Stimulated activated CD4-positive, alpha-beta T cell treated with anti-CD3 and anti-CD28 coated beads, Interleukin-4, amount 100 ng/mL, for 4 hours (primary cell): ENCODE results near the gene TMIGD3.

Experiments
- DNase-seq, 2 experiments: peaks; one replicate each; pipeline ENCODE4 v3.0.0-alpha.2; 2020

The TMIGD3 gene

GRCh38 chr1:111507411-111508201 is 4.2 kb upstream of the TMIGD3 start:
- peak; percentile 33 to 60 for DNase-seq

GRCh38 chr1:111506561-111506960 is 3.1 kb upstream of the TMIGD3 start:
- no peak for DNase-seq

DNA sequence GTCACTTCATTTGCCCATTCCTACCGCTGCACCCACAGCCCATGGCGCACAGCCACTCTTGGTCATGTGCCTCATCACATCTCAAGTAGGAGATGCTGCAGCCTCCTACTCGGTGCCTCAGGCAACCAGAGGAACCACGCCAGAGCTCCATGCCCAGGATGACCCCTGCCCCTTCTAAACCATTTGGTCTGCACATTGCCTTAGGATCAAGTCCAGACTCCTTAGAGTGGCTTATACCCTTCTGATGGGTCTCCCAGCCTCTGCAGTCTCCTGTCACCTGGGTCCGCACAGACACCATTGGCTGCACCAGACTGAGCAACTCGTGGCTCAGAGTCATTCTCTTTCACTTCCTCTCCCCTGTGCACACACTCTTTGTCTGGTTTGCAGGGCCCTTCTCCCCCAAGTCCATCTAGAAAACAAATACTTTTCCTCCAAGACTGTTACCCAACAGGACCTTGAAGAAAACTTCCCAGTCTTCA is 2.2 kb upstream of the TMIGD3 start:
- no peak for DNase-seq

DNA sequence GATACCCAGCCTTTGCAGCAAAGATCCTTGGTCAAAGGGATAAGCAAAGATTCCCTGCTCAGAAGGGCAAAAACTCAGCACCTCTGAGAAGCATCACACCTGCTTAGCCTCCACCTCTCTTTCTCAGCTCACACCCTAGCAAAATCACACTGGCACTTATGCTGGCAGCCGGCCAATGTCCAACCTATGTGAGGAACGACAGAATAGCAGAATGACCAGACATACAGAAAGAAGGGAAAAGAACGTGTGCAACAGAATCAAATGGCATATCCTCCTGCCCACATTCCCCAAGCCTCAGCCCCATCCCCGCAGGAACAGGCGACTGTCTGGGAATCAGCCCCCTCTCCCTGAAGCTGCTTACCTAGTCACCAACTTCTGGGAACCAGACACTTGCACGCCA is 664 bp upstream of the TMIGD3 start:
- DNase-seq: no peak

DNA sequence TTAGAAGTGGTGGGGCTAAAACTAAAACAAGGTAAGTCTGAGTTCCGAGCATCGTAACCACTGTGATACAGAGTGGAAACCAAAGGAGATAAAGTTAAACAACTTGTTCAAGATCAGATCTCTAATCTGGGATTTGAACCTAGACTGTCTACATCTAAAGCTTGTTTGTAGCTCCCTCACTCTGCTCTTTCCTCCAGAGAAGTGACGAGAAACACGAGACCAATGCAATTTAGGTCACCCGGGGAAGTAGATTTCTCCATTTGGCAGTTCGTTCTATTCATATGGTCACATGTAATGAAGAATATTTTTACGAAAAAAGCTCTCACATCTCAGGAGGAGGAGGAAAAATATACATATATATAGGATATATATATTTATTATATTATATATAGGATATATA is 1.8 kb downstream of the TMIGD3 start:
- DNase-seq: no peak

GRCh38 chr1:111499026-111499785 is 4.2 kb downstream of the TMIGD3 start:
- DNase-seq: no peak

- no peak for DNase-seq
These were observed 5.8 kb downstream of the TMIGD3 start for GRCh38 chr1:111497592-111497991.

DNA sequence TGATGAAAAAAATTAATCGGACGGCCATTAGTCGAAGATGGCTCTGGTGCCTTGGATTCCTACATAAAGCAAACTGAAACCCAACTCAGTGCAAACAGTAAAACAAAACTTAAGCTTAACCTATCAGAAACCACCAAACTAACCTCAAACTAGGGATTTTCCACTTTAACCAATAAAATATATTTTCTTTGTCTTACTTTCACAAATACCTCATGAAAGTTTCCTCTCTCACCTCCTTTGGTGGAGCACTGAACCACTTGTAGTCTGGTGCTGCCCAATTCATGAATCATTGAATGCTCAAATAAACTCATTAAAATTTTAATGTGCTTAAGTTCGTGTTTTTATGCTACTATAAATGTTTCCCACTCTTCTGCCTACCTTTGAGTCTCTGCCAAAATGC is 7.0 kb downstream of the TMIGD3 start:
- DNase-seq: no peak

GRCh38 chr1:111491070-111491469 is 12.4 kb downstream of the TMIGD3 start:
- DNase-seq: no peak

GRCh38 chr1:111490220-111490619 is 13.2 kb downstream of the TMIGD3 start:
- DNase-seq: no peak

- no peak for DNase-seq
These were observed 13.8 kb downstream of the TMIGD3 start for GRCh38 chr1:111489604-111490003.

- no peak for DNase-seq
These were observed 14.8 kb downstream of the TMIGD3 start for GRCh38 chr1:111488669-111489068.

- DNase-seq: no peak
These were observed 16.3 kb downstream of the TMIGD3 start for GRCh38 chr1:111487133-111487532.

GRCh38 chr1:111486431-111486830 is 17.0 kb downstream of the TMIGD3 start:
- DNase-seq: no peak

- no peak for DNase-seq
These were observed 18.9 kb downstream of the TMIGD3 start for GRCh38 chr1:111484391-111485026.

GRCh38 chr1:111483876-111484275 is 19.6 kb downstream of the TMIGD3 start:
- DNase-seq: no peak

- no peak for DNase-seq
These were observed 20.3 kb downstream of the TMIGD3 start for GRCh38 chr1:111483166-111483565.

DNA sequence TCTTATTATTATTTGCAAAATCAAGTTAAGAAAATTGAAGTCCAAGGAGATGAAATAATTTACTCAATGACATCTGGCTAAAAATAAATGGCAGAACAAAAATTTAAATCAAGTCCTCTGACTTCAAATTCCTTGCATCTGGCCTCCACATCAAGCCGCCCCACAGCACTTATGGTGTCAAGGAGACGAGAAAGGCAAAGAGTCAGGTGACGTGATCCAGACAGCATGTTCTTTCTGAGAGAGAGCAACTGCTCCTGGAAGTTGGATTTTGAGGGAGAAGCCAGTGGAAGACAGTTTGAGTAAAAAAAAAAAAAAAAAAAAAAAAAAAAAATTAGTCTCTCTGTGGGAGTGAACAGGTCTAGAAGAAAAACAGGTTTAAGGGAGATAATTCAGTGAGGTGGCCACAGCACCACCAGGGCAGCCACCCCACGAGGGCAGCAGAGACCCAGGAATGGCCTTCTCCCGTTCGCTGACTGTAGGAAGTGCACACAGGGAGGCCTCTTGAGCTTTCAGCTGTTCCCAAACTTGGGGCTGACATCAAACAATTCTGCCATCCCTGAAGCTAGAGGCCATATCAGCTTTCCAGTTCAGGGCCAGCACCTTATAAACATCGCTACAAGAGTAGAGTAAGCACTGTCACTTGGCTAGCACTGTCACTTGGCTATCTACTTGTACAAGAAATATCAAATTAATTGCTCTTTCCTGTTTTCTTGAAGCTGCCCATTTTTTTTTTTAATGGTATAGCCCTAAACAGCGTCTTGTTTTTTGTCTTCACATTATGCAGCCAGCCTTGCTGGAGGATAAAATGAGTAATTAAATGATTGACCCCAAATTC is 21.8 kb downstream of the TMIGD3 start:
- DNase-seq: peak; percentile 45 to 55

DNA sequence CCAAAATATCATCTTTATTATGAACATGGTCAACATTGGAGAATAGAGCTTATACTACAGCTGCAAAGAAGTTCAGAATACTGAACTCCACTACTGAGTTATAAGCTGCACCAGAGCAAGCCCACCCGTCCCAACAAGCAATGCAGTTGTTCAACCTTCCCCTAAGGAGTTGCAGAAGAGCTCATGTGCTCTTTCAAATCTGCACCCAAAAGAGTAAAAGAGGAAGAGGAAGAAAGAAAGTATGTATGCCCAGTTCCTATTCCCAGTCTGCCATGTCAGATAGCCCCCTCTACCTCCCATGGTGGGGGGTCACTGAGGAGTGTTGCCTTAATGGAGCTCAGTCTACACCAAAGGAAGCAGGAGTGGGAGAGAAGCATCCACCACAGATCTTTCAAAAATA is 22.8 kb downstream of the TMIGD3 start:
- DNase-seq: no peak

GRCh38 chr1:111476761-111477309 is 26.6 kb downstream of the TMIGD3 start:
- DNase-seq: peak in 1 of 2 experiments; percentile 15

DNA sequence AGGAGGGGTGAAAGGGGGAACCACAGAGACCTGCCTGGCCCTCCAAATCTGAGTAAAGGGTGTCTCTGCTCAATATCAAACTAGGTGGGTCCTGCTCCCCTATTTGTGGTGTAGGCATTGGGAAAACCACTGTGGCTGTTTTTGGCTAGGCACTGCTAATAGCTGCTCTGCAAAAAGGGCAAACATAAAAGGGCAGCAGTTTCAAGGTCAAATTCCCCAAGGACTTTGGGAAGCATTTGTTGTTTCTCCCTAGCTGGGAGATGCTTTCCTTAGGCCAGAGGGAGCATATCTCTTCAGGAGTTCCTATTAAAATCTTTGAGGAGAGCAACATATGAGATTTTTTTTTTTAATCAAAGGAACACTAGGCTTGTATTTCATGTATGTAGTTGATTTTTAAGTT is 27.2 kb downstream of the TMIGD3 start:
- no peak for DNase-seq

- peak in 1 of 2 experiments; percentile 9 for DNase-seq
These were observed 27.7 kb downstream of the TMIGD3 start for GRCh38 chr1:111475701-111476100.
